ENCODE measurements around the gene TMIGD3.
"Not testable (repeated sequence)": the region's sequence is repeated elsewhere in the genome, so short reads cannot be mapped to it uniquely, and the experiment has no call there.

The TMIGD3 gene

GRCh38 chr1:111503585-111504060, at the start of gene TMIGD3, which contains the start of gene ADORA3:
TMIGD3 (minus strand) TSS chr1:111503633; CDS start chr1:111503354, 279 bp downstream.
ADORA3 (minus strand) TSS chr1:111503633; CDS start chr1:111503354, 279 bp downstream.
- DNase-seq (ENCODE audit: low spot score): no peak

GRCh38 chr1:111553196-111553595, 49.8 kb upstream of the TMIGD3 start:
- DNase-seq (ENCODE audit: low spot score): peak; percentile 69

- DNase-seq (ENCODE audit: low spot score): no peak
Observed at GRCh38 chr1:111552587-111552986, 49.2 kb upstream of the TMIGD3 start.

- no peak for DNase-seq (ENCODE audit: low spot score)
Observed at GRCh38 chr1:111551623-111552411, 48.4 kb upstream of the TMIGD3 start.

GRCh38 chr1:111547786-111548185, 44.4 kb upstream of the TMIGD3 start:
- DNase-seq (ENCODE audit: low spot score): not testable (repeated sequence)

- no peak for DNase-seq (ENCODE audit: low spot score)
Observed at GRCh38 chr1:111542187-111542586, 38.8 kb upstream of the TMIGD3 start.

- DNase-seq (ENCODE audit: low spot score): peak; percentile 46
Observed at GRCh38 chr1:111541721-111542120, 38.3 kb upstream of the TMIGD3 start.

- DNase-seq (ENCODE audit: low spot score): no peak
Observed at GRCh38 chr1:111540928-111541327, 37.5 kb upstream of the TMIGD3 start.

GRCh38 chr1:111538343-111539025, 35.1 kb upstream of the TMIGD3 start:
- no peak for DNase-seq (ENCODE audit: low spot score)

- no peak for DNase-seq (ENCODE audit: low spot score)
Observed at GRCh38 chr1:111535256-111536191, 32.1 kb upstream of the TMIGD3 start.

- no peak for DNase-seq (ENCODE audit: low spot score)
Observed at GRCh38 chr1:111520053-111520452, 16.6 kb upstream of the TMIGD3 start.

GRCh38 chr1:111517469-111518225, 14.2 kb upstream of the TMIGD3 start:
- DNase-seq (ENCODE audit: low spot score): no peak

GRCh38 chr1:111516005-111516535, 12.6 kb upstream of the TMIGD3 start:
- peak; percentile 98 for DNase-seq (ENCODE audit: low spot score)

- peak; percentile 91 for DNase-seq (ENCODE audit: low spot score)
Observed at GRCh38 chr1:111515291-111516004, 12.0 kb upstream of the TMIGD3 start.

GRCh38 chr1:111513410-111514020, 10.1 kb upstream of the TMIGD3 start:
- DNase-seq (ENCODE audit: low spot score): peak; percentile 62

GRCh38 chr1:111512931-111513330, 9.5 kb upstream of the TMIGD3 start:
- DNase-seq (ENCODE audit: low spot score): no peak

- no peak for DNase-seq (ENCODE audit: low spot score)
Observed at GRCh38 chr1:111512132-111512889, 8.9 kb upstream of the TMIGD3 start.

GRCh38 chr1:111511370-111511769, 7.9 kb upstream of the TMIGD3 start:
- DNase-seq (ENCODE audit: low spot score): no peak

- no peak for DNase-seq (ENCODE audit: low spot score)
Observed at GRCh38 chr1:111509997-111510375, 6.6 kb upstream of the TMIGD3 start.

All from kidney capillary endothelial cell (primary cell).